GM19467 (cell line): Measurements from ENCODE around the gene FHL2.
"Not testable (repeated sequence)": the region's sequence is repeated elsewhere in the genome, so short reads cannot be mapped to it uniquely, and the experiment has no call there.

ENCODE experiments used
- ATAC-seq: cut with Tn5 transposase; IDR thresholded peaks from one replicate; pipeline ENCODE4 v1.9.1; 2021; ENCODE audit warnings: mild to moderate bottlenecking, moderate library complexity; ENCODE audit not compliant: unreplicated experiment

FHL2 gene

GRCh38 chr2:105358593-105358992, 40.3 kb downstream of the FHL2 start:
- no peak for ATAC-seq

- ATAC-seq = no peak
Observed at GRCh38 chr2:105357122-105357521, 41.7 kb downstream of the FHL2 start.

GRCh38 chr2:105344704-105345345, 54.0 kb downstream of the FHL2 start:
- no peak for ATAC-seq

- no peak for ATAC-seq
Observed at GRCh38 chr2:105339414-105339813, 59.4 kb downstream of the FHL2 start.

- peak; percentile 15 for ATAC-seq
Observed at GRCh38 chr2:105338020-105338385, 60.8 kb downstream of the FHL2 start.

DNA sequence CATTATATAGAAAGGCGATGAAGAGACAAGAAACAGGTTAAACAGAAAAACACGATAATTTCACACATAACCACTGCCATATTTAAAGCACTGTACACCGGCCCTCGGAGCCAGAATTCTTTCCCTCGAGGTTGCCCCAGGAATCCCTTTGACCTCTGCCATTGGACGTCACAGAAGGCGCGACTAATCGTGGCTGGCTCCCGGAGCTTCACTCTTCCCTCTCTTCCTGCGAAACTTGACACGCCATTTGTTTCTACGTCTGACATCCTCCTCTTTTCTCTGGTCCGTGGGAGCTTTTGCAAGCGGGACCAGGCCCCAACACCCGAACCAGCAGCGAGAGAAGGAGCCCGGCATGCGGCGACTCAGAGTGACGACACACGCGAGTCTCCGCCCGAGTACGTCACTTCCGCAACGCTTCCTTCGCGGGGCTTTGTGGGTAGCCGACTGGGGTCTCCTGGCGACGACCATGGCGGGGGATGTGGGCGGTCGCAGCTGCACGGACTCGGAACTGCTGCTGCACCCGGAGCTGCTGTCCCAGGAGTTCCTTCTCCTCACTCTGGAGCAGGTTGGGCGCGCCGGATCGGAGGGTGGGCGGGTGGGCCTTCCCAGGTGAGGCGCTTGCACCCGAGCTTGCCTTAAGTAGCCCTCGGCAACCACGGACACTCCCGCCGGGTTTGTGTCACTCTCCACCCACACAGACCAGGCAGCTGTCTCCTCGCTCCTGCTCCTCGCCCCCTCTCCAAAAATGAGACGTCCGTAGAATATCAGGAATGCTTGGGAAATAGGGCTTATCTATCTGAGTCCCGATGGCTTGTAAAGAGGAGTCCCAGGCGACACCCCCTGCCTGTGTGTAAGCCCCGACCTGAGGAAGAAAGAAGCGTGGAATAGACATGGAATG, 61.5 kb downstream of the FHL2 start, which contains the start of gene C2orf49:
Gene C2orf49, plus strand, starts transcription at position 419 of the 898 bp plus-strand sequence. Its CDS starts 48 bp downstream, at position 467.
- peak; percentile 85 for ATAC-seq

DNA sequence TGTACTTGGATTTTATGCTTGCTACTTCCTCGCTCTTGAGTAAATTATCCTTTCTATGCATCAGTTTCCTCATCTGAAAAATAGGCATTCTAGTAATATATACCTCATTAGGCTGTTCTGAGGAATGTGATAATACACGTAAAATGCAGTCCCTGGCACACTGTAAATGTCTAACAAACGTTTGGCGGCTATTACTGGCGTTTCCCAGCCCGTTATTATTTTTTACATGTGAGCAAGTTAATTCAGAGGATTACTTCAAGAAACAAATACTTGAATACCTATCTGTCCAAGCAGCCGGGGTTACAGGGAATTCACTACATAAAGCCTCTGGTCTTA, 62.1 kb downstream of the FHL2 start:
- ATAC-seq = no peak

DNA sequence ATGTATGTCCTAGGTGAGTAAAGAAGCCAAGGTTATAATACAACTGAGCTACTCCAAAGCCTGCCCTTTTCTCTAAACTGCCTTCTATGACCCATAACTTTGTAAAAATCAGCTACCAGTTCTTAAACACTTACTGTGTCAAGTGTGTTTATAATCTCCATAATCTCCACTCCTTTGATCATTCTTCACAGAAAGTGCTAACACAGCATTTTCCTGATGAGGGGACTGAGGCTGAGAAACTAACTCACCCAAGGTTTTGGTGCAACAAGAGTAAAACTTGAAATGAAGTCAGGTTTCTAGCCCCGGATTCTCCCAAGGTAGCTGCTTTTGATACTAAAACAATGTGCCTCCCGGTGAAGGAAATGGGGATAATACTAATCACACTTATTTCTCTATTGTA, 63.4 kb downstream of the FHL2 start:
- no peak for ATAC-seq

DNA sequence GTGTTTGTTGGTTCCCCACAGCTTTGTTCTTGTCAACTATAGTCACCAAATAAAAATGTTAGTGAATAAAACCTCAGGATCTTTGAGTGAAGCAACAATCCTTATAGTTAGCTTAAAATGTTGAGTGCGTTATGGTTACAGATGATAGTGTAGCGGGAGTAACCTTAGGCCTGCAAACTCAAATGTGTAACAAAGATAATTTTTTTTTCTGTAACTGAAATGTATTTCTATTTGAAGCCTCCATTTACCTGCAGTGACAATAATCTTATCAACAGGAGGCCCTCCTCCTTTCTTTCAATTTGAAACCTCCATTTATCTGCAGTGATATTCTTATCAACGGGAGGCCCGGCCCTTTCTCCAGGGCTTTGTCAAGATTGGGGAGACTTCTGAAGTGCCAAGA, 64.6 kb downstream of the FHL2 start:
- ATAC-seq = no peak

GRCh38 chr2:105330681-105331375, 68.0 kb downstream of the FHL2 start:
- ATAC-seq = no peak

DNA sequence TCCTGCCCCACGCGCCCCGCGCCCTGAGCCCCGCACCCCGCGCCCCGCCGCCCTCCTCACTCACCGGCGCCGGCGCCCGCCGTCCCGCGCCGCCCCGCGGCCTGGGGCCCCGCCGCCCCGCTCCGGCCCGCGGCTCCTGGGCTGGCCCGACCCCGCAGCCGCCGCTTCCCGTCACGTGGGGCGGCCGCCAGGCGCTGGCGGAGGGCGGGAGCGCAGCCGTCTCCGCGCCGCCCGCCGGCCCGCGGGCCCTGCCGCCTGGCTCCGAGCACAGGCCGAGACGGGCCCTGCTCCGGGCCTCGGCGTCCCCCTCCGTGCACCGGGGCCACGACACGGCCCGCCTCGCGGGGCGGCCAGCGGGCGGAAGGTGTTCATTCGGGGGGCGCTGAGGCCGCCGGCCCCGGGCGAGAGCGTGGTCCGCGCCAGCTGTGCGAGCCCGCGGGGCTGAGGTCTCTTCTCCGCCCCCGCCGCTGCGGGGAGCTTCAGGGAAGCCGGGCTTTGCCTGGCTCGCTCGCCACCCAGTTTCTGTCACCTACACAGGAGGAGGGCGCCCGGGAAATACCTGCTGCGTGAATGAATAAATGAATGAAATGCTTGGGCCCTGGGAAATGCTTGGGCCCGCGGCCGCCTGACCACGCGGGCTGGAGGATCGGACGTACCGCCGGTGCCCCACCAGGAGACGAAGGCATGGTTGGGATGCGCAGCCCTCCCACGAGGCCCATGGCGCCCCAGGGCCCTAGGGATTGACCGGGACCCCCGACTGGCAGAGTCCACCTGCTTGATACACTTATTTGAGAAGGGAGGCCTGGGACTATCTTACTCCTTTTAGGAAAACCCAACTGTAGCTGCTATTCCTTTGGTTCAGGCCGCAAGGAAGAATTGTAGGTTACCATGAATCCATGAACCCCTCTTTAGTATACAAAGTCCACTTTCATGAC, 69.0 kb downstream of the FHL2 start, which contains the start of gene TGFBRAP1:
Gene TGFBRAP1, minus strand, starts transcription at position 175 of the 935 bp plus-strand sequence. CDS start 21,434 bp downstream, outside the sequence.
- peak; percentile 82 for ATAC-seq

DNA sequence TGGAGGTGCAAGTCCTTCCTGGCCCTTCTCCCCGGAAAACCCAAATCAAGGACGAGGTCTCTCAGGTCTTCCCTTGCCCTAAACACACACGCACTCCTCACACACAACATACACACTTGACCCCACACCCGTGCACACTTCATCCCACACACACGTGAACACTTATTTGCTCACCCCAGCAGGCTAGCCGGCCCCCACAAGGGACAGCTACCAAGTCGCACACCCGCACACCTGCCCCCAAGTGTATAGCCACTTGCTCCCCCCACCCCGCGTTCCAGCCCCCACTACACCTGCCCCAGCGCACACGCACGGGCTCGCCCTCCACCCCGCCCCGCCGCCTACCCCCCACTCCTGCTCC, 69.7 kb downstream of the FHL2 start:
- ATAC-seq = no peak

DNA sequence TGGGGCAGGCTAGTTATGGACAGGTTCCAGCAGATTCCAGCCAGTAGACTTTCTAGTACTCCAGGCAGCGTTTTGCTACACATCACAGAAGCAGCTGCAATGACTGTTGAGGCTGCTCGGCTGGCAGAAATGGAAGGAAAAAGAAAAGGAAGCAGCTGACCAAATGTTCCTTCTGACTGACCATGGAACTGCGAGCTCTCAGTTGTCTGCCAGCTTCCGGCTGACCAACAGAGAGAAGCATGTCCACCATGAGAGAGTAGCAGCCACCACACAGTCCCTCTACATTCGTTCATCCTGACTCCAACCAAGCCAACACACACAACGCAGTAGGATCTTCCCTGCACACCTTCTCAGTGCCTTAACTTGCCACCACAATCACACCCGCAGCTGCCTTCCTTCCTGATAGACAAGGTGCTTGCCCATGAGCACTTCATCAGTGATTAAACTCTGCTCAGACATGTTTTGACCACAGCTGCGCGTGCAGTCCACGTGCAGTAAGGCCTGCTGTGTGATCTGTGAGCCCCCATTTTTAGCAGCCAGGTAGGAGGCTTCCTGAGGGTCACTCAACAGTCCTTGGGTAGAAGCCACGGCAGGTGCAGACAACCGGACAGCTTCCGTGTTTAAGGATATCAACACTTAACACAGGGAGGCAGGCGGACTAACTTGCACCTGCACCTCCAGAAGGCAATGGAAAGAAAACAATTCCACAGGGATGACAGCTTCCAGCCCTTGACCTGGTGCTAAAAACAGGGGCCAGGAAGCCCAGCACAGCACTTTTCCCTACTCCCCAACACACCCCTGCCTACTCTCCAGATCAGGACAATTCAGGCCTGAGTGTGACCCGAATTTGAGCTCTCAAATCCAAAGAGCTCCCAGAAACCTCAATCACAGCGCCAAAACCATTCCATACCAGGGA, 70.3 kb downstream of the FHL2 start:
- no peak for ATAC-seq

- no peak for ATAC-seq
Observed at GRCh38 chr2:105327690-105328089, 71.2 kb downstream of the FHL2 start.

GRCh38 chr2:105327271-105327670, 71.6 kb downstream of the FHL2 start:
- not testable (repeated sequence) for ATAC-seq

DNA sequence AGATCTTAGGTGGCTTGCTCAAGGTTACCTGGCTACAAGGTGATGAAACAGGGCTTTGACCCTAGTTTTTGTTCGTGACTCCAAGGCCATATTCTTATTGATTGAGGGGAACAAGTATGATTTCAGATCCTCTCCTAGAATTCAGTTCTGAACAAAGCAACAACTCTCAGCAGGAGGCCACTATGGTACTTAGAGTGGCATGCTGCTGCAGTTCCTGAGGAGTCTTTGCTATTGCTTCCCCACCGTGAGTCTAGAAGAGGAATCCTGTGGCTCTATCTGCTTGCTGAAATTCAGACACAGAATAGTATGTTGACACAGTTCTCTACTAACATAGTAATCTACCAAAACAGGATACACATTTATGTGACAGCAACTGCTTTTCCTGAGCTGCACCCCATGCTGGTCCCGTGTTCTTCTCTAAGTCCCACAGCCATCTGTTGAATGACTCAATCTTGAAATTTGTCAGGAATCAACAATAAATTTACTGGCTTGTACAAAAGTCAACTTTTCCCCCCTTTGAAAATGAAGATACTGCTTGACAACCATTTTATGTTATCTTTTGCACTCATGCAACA, 73.4 kb downstream of the FHL2 start:
- ATAC-seq = no peak

DNA sequence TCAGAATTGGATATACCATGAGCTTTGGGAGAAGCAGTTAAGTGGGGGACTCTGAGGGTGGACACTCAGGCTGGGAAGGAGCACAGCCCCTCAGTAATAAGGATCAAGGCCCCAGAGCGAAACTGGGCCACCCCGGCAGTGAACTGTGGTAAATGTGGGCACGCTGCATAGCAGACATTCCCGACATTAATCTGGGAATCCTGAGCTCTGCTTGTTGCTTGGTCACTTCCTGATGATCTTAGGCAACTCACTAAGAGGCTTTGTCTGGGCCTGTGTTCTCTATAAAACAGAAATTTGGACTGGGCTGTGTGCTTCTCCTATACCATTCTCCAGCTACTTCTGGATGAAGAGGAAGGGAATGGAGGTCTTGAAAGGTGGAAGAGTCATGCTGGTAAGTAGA, 74.1 kb downstream of the FHL2 start:
- ATAC-seq = no peak

GRCh38 chr2:105324101-105324500, 74.8 kb downstream of the FHL2 start:
- ATAC-seq = no peak

DNA sequence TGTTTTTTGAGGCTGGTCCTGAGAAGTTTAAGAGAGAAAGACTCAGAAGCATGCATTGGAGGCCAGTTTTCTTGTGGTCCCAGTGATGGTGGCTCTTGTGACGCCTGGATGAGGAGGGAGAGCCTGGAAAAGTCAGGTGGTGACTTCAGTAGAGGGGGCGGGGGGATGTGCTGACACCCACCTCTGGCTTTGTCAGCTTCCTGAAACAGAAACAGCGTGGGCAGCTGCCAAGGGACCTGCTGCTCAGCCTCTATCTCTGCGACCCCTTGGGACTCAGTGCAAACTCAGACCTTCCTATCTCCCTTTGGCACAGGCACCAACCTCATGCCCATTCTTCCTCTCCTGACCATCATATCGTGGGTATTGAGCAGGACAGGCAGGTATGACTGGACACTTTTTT, 75.7 kb downstream of the FHL2 start:
- ATAC-seq = no peak
